ENCODE results near the gene MTOR.

- no peak for TF ChIP-seq CTCF (IDR thresholded peaks at IDR 0.05; ENCODE audit: extremely low read depth in 1 of 2, insufficient read depth in 1 of 2, low read depth in 1 of 2, low read length in 2 of 2)
- no peak for TF ChIP-seq POLR2A (IDR thresholded peaks at IDR 0.05; ENCODE audit: low read depth, low read length)
These were observed 36.8 kb upstream of the MTOR start for GRCh38 chr1:11299225-11299574.

Measured in endothelial cell of umbilical vein (primary cell).